Stomach (tissue), 4 donors: ENCODE measurements around the gene ATF3.

Experiments used
- CTCF ChIP-seq, 7 experiments: fragments of 450-650 bp in 4 of 7; fragments of 200-600 bp in 3 of 7; sonication (generic) in 3 of 7; IDR thresholded peaks; one replicate each; pipeline ENCODE4 v1.5.1; 2016 to 2019; ENCODE audit warnings: antibody characterized with exemption in 7 of 7, control low read depth in 2 of 7, mild to moderate bottlenecking in 1 of 7
- POLR2AphosphoS5 ChIP-seq, 3 donors: sonication (generic); formaldehyde crosslinking; IDR thresholded peaks; one replicate each; pipeline ENCODE4 v1.6.1; 2016; ENCODE audit warnings: antibody characterized with exemption in 3 of 3

- no peak for TF ChIP-seq CTCF (IDR thresholded peaks at IDR 0.05)
- TF ChIP-seq POLR2AphosphoS5 (IDR thresholded peaks at IDR 0.05) = no peak
Measured at GRCh38 chr1:212640223-212640878, 31.8 kb downstream of the ATF3 start.
